ENCODE measurements around the gene ASTN2.

The ASTN2 gene

DNA sequence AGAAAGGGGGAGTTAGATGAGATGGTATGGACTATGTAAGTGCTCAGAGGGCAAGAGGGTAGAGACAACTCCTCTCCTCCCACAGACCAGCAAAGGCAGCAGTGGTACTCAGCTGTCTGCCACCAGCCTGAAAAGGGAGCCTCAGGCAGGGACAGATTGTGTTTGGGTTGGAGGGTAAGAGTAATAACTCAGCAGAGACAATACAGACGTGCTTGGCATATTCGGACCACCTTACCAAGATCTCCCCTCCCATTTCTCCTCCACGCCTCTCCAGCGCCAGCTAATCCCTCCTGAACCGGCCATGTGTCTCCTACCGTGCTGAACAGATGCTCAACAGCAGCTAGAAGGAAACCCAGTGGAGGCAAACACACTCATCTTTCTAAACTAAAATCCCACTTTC, 180.8 kb downstream of the ASTN2 start:
- DNase-seq, result no peak

DNA sequence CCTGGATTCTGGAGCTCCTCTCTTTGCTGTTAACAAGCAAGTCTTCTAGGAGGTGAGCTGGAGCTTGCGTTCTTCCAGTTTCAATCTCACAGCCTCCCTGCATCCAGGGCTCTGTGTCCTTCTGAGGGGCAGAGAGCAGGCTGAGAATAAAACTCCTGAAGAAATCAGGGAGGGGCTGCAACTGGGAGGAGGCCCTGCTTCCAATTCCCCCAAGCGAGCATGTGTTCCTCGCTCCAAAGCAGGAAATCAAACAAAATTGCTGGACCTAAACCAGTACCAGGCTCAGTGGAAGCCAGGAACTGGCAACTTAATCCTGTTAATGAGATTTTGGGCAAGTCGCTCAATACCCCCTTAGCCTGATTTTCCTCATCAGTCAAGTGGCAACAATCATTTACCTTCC, 181.8 kb downstream of the ASTN2 start:
- DNase-seq, result no peak

DNA sequence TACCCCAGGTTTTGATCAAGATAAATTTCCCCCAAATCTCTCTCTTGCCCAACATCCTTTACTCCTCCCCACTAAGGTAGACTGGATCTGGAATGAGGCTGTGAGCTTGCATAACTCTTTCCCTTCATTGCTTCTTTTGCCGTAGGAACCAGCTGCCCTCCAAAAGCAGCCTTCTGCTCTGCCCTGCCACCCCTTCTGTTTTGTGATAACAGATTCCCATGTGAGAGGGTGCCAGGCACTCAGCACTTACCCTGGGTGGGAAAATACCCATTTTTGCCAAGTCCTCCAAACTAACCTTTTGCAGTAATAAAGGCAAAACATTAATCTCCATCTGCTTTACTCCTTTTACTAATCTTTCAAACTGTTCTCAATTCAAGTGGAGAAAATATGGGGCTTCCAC, 182.6 kb downstream of the ASTN2 start:
- no peak for DNase-seq

DNA sequence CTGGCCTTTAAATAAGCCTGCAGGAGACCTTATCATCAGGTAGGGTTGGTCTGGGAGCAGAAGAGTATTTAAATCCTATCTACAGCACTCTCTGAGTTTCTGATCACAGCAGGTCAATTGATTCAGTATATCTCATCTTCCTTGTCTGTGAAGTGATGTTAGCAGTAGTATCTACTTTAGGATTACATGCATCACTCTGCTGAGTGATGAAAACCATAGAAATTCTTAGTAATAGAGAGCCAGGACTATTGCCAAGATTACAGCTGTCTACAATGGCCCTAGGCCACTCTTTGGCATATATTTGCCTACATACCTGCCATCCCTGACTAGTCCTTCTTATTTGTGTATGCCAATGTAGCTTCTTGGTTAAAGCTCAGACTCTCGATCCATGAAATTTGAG, 183.8 kb downstream of the ASTN2 start:
- DNase-seq, result no peak

DNA sequence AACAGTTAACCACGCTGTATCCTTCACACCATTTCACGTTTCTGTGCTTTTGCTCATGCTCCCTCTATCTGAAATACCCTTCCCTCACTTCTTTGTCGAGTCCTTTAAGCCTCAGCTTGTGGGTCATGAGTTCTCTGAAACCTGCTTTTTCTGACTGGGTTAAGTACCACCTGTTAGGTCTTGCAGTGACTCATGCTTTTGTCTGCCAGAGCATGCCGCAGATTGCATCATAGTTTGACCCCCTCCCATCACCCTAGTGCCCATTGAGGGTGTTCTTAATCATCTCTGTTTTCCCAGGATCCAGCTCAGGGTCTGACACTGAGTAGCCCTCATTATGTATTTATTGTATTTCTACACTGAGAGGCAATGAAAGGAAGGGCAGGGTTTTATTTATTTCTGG, 190.2 kb downstream of the ASTN2 start:
- no peak for DNase-seq

DNA sequence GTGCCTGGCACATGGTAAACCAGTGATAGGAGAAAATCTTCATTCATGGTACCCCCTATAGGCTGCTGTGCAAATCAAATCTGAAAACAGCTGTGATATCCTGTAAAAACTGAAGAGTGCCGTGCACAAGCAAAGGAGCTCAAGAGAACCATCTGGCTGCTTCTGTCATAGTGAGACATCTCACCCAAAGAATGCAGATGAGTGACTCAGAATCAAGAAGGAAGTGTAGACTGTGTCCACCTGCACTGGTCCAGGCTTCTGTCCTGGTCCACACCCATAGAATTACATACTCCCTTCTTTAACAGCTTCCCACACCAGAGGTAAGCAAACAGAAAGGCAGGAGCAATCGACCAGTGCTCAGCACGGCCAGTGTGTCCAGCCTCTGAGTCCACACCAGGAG, 195.9 kb downstream of the ASTN2 start:
- no peak for DNase-seq

DNA sequence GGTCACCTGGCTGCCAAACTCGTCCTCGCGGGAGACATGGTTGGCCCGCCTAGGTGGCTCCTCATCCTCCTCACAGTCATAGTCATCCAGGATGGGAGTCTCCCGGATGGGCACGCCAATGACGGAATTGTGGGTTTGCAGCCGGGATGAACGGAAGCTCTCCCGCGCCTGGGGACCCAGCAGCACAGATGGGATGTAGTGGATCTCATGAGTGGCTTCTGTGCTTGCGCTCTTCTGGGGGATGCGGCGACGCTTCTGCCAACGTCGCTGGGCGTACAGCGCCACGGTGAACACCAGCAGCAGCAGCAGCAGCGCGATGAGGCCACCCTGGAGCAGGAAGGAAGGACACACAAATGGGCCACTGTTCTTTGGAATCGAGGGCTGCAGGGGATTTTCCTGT, 200.4 kb downstream of the ASTN2 start:
- DNase-seq, result no peak

DNA sequence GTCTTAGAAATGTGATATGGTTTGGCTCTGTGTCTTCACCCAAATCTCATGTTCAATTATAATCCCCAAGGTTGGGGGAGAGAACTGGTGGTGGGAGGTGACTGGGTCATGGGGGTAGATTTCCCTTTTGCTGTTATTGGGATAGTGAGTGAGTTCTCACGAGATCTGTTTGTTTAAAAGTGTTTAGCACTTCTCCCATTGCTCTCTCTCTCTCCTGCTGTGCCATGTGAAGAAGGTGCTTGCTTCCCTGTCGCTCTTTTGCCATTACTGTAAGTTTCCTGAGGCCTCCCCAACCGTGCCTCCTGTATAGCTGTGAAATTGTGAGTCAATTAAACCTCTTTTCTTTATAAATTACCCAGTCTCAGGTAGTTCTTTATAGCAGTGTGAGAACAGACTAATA, 203.6 kb downstream of the ASTN2 start:
- no peak for DNase-seq

DNA sequence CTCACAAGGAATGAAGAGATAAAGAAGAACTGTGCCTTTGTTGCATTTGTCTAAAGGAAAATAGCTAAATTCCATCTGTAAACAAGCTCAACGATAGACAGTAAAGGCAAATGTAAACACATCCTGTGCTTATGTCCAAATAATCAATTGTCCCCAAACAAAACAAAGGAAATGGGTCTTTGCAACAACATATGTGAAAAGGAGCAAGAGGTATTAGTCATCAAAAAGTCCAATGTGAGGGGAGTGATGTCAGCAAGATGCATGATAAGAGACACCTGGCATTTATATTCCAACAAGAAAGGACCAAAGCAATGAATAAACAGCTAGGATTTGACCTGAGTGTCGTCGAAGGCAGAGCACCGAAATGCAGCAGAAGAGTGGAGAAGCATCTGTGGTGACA, 209.1 kb downstream of the ASTN2 start:
- DNase-seq, result no peak

DNA sequence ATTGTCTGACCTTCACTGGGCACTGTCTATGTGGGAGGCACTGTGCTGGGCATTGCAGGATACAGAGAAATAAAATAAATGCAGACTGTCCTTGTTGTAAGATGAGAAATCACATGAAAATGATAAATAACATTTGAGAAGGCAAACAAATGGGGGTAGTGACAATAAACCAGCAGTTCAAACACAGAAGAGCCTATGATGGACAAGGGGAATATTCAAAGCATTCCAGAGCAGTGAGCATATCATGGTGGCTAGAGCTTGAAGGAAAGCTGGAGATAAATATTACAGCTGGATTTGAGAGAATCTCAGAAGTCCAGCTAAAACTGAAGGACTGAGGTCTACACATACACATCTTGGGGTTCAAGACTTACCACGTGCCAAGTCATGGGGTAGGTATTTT, 209.9 kb downstream of the ASTN2 start:
- DNase-seq, result no peak

DNA sequence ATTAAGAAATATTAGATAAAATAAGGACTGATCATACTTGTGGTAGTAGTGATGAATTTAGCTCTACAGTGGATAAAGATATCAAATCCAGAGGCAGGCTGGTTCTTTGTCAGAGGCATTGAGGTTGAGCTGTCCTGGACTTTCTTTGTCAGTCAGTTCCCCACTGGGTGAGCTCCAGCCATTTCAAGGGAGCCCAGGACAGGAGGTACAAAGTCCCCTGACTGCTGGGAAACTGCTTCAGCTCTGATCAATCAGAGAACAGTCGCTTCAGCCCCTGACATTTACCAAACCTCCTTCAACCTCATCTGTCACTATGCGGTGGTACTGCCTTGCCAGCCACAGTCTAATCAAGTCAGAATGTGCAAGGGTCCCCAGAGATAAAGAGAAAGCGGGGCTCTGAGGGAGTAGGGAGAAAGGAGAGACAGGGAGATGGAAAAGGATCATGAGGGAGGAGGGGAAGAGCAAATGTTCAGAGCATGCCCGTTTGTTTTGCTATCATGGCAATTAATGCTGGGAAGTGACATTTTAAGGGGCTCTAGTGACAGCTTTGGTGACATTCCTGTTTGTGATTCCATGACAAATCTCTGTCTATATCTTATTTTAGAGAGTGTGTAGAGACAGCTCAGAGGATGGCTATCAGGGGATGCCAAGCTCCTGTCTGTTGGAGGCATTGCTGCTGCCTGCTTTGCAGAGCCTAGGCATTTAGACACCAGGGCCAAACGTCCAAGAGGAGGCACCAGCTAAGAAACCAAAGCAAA, 223.2 kb downstream of the ASTN2 start:
- no peak for DNase-seq

DNA sequence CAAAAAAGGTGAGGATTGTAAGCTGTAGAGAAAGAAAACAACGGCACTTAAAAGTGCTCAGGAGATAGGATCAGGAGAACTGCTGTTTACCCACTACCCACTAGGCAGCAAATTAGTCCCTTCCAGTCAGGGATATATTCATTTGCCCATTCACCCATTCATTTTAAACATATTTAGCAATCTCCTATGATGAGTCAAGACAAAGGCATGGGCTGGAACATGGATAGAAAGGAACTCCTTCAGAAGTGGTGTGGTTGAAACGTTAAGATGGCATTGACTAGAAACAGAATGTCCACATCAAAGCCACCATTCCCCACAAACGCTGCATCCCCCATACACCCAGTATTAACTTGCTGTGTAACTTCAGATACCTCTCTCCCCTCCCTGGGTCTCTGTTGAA, 225.7 kb downstream of the ASTN2 start:
- DNase-seq, result no peak

DNA sequence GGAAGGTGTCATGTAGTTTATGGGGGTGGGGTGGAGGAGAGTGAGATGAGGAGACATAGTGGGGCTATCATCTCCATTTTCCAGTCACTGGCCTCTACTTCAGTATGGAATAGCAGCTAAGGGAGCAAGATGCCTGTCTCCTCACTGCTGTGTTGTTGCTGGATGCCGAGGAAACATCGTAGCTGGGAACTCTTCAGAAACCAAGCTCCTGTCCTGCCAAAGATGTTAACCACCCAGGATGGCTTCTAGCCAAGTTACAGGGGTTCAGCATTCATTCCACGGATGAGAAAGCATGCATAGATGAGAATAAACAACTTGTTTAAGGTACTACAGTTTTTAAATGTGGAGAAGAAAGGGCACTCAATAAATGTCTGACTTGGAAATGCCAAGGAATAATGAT, 226.5 kb downstream of the ASTN2 start:
- DNase-seq, result no peak

DNA sequence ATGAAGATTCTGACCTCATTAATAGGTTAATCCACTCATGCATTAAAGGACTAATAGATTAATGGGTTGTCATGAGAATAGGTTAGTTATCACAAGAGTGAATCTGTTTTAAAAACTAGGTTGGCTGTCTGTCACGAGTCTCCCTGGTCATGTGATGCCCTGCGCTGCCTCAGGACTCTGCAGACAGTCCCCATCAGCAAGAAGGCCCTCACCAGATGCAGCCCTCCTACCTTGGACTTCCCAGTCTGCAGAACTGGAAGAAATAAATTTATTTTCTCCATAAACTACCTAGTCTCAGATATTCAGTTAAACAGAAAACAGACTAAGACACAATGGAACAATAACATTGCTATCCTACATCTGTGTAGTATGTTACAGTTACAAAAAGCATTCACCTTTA, 227.4 kb downstream of the ASTN2 start:
- no peak for DNase-seq

DNA sequence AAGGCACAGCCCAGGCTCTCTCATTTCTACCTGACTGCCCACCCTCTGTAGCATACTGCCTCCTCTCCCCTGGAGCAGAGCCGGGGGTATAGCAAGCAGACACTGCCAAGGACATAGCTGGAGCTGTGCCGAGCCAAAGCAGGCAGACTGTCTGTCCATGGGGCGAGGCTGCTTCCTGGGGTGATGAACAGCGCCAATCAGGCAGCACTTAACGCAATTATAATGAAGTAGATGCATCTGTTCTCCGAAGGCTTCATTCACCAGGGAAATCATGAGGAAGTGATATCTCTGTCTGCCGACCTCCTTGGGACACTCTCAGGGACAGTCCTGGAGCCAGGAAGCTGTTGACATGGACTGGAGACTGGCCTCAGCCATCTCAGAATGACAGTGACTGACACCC, 230.7 kb downstream of the ASTN2 start:
- DNase-seq, result no peak

DNA sequence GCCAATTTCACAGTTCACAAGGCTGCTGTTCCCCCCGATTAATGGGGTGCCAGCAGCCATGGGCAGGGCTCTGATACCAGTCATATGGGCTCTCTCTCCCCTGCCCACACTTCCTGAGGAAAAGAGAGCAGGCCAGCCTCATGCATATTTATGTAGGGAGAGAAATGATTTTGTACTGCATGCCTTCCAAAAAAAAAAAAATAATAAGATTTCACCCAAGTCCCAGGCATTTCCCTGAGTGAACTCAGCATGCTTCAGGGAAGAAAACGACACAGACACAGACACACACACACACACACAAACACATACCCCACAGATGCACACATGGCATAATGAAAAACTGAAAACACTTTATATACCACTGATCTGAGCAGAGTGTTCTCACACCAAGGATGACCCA, 232.8 kb downstream of the ASTN2 start:
- DNase-seq, result no peak

DNA sequence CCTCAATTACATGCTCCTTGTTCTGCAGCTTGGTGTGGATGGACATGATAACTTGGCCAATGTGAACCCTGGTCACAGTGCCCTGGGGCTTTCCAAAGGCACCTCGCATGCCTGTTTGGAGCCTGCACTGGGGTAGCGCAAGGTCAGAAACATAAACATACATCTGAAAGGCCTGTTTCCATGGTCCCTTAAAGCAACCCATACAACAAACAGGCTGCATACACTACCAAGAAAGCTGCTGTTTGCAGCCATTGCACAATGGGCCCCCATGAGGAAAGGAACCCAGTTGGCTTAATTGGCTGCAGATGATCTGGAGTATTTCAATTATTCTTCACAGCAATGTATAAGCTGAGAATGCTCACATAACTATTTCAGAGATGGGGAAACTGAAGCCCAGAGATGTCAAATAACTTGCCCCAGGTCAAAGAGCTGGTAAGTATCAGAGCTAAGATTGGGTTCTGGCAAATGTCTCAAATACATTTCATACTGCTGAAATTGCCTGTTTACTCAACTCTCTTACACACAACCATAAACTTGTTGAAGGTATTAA, 233.9 kb downstream of the ASTN2 start:
- DNase-seq, result no peak

DNA sequence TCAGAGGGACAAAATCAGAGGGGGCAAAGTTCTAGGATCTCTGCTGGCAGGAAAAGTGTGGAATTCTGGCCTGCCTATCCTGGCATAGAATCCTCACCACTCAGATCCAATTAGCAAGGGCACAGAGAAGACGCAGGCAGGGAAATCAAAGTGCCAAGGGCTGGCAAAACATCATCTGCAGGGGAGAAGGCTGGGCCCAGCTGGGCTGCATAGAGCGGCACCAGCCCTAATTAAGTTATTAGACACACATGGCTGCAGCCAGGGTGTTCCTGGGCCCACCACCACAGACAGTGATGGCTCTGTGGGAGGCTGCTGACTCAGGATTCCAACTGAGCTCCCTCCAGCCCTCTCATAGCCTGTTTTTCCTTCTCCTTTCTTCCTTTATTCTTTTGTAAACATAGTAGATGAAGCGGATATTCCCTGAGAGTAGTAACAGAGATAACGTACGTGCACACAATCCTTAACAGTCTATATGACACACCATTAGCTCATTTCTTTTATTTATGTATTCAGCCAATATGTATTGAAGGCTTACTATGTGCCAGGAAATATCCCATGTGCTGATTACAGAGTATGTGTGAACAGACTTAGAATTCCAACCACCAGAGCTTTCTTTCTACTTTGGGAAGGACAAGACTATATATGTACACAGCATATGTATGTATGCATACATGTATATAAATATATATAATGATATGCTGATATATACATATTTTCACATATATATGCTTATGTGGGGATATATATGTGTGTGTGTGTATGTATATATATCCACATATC, 236.1 kb downstream of the ASTN2 start:
- no peak for DNase-seq

DNA sequence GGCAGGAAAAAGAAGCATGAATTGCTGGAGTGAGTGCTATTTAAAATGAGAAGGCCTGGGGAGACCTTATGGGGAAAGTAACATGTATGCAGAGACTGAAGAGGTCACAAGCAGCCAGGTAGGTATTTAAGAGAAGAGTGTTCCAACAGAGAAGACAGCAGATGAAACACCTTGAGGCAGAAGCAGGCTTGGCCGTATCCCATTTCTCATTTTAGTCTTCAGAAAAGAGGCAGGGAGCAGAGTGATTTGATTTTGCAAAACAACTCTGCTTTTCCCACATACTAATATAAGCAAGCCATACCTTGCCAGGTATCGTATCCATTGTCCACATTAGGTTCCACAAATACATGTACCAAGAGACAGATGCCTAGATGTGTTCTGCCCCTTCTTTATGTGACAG, 244.3 kb downstream of the ASTN2 start:
- no peak for DNase-seq

DNA sequence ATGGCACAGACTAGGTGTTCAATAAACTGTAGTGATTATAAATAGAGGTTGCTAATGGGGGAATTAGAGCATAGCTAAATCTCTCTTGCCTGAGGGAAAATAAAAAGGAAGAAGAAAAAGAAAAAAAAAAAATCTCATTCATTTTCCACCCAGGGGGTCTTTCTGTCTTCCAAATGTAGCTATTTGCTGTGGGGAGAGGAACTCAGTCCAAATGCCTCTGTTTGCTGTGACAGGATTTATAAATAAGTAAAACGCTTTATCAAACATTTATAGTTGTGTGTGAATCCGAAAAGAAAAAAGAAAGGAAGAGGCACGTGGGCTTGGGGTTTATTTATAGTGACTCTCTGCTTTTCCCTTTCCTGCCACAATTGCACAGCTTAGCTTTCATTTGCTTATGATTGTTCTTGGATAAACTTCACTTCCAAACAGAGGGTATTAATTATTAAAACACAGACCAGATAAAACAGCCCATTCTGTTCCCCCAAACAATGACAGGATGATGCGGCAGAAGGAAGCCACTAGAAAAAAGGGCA, 245.7 kb downstream of the ASTN2 start:
- no peak for DNase-seq

DNA sequence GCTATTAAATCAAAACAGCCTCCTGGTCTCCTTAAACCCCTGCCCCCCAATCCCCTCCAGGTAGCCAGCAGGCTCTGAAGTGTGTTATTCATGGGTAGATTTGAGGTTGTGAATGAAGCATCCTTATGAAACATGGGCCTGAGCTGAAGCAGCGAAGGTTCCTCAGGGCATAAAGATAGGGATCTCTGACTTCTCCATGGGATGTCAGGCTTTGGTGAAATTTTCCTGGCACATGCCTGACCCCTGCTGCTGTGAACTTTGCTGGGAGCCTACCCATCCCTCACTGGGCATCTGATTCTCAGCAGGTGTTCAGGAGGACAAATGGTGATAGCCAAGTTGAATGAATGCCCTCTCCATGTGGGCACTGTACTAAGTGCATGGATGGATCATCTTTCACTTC, 250.3 kb downstream of the ASTN2 start:
- no peak for DNase-seq

DNA sequence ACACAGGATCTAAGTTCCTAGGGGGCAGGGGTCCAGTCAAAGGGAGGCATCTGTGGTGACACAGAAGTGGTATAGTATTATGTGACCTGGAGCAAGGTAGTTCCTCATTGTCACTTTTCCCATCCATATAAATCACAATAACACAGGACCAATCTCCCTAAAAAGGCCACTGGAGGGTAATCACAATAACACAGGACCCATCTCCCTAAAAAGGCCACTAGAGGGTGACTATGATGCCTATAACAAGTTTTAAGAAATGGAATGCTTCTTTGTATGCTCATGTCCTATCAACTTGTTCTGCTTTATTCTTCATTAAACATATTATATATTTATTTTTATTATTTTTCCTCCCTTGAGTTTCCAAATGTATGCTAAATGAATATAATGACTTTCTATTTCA, 254.6 kb downstream of the ASTN2 start:
- DNase-seq, result no peak

DNA sequence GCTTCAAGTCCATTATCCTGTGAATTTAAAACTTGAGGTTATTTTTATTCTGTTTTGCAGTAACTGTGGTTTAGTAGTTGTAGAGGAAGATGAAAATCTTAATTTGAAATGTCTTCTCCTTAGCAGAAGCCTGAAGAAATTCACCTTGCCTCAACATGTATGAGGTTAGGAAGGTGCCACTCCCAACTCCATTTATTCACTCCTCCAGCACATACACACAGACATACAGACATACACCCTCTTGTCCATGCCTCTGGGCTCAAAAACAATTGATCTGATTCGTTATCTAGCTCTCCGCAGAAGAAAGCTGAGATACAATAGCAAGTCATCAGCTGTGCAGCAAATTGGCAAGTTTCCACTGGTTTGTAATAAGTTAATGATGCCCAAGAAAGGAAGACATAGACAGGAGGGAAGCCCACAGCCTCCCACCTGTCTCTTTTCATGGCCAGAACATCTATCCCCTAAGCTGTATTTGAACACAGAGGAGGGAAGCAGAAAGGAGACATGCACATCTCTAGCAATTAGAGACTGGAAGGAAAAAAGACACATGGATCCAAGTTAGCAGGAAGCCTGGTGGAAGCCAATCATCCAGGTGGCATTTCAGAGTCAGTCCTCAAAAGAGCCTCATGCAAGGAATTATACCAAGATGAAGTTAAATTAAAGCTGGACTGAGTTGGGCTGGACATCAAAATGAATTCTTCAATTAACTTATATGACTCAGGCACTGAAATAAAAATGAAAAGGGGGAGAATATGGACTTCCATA, 257.9 kb downstream of the ASTN2 start:
- no peak for DNase-seq
